ENCODE results near the gene CTNNB1. TPM values are rescaled to one million over a fixed set of nuclear protein-coding genes. Genes with fewer than 3 reads are reported as not detected.

CTNNB1 gene
- total and polyA plus RNA-seq, 2 experiments from 2014 or later: 89.4 to 566 TPM

DNA sequence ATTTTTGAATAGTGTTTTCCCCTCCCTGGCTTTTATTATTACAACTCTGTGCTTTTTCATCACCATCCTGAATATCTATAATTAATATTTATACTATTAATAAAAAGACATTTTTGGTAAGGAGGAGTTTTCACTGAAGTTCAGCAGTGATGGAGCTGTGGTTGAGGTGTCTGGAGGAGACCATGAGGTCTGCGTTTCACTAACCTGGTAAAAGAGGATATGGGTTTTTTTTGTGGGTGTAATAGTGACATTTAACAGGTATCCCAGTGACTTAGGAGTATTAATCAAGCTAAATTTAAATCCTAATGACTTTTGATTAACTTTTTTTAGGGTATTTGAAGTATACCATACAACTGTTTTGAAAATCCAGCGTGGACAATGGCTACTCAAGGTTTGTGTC lies 24.4 kb downstream of the CTNNB1 start (continued):
- TF ChIP-seq, protein P1, sequence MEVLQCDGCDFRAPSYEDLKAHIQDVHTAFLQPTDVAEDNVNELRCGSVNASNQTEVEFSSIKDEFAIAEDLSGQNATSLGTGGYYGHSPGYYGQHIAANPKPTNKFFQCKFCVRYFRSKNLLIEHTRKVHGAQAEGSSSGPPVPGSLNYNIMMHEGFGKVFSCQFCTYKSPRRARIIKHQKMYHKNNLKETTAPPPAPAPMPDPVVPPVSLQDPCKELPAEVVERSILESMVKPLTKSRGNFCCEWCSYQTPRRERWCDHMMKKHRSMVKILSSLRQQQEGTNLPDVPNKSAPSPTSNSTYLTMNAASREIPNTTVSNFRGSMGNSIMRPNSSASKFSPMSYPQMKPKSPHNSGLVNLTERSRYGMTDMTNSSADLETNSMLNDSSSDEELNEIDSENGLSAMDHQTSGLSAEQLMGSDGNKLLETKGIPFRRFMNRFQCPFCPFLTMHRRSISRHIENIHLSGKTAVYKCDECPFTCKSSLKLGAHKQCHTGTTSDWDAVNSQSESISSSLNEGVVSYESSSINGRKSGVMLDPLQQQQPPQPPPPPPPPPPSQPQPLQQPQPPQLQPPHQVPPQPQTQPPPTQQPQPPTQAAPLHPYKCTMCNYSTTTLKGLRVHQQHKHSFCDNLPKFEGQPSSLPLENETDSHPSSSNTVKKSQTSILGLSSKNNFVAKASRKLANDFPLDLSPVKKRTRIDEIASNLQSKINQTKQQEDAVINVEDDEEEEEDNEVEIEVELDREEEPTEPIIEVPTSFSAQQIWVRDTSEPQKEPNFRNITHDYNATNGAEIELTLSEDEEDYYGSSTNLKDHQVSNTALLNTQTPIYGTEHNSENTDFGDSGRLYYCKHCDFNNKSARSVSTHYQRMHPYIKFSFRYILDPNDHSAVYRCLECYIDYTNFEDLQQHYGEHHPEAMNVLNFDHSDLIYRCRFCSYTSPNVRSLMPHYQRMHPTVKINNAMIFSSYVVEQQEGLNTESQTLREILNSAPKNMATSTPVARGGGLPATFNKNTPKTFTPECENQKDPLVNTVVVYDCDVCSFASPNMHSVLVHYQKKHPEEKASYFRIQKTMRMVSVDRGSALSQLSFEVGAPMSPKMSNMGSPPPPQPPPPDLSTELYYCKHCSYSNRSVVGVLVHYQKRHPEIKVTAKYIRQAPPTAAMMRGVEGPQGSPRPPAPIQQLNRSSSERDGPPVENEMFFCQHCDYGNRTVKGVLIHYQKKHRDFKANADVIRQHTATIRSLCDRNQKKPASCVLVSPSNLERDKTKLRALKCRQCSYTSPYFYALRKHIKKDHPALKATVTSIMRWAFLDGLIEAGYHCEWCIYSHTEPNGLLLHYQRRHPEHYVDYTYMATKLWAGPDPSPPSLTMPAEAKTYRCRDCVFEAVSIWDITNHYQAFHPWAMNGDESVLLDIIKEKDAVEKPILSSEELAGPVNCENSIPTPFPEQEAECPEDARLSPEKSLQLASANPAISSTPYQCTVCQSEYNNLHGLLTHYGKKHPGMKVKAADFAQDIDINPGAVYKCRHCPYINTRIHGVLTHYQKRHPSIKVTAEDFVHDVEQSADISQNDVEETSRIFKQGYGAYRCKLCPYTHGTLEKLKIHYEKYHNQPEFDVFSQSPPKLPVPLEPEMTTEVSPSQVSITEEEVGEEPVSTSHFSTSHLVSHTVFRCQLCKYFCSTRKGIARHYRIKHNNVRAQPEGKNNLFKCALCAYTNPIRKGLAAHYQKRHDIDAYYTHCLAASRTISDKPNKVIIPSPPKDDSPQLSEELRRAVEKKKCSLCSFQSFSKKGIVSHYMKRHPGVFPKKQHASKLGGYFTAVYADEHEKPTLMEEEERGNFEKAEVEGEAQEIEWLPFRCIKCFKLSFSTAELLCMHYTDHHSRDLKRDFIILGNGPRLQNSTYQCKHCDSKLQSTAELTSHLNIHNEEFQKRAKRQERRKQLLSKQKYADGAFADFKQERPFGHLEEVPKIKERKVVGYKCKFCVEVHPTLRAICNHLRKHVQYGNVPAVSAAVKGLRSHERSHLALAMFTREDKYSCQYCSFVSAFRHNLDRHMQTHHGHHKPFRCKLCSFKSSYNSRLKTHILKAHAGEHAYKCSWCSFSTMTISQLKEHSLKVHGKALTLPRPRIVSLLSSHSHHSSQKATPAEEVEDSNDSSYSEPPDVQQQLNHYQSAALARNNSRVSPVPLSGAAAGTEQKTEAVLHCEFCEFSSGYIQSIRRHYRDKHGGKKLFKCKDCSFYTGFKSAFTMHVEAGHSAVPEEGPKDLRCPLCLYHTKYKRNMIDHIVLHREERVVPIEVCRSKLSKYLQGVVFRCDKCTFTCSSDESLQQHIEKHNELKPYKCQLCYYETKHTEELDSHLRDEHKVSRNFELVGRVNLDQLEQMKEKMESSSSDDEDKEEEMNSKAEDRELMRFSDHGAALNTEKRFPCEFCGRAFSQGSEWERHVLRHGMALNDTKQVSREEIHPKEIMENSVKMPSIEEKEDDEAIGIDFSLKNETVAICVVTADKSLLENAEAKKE (CRISPR knock-in tag; IDR thresholded peaks at IDR 0.05): no peak
- TF ChIP-seq, protein P2, sequence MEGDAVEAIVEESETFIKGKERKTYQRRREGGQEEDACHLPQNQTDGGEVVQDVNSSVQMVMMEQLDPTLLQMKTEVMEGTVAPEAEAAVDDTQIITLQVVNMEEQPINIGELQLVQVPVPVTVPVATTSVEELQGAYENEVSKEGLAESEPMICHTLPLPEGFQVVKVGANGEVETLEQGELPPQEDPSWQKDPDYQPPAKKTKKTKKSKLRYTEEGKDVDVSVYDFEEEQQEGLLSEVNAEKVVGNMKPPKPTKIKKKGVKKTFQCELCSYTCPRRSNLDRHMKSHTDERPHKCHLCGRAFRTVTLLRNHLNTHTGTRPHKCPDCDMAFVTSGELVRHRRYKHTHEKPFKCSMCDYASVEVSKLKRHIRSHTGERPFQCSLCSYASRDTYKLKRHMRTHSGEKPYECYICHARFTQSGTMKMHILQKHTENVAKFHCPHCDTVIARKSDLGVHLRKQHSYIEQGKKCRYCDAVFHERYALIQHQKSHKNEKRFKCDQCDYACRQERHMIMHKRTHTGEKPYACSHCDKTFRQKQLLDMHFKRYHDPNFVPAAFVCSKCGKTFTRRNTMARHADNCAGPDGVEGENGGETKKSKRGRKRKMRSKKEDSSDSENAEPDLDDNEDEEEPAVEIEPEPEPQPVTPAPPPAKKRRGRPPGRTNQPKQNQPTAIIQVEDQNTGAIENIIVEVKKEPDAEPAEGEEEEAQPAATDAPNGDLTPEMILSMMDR (conservative IDR thresholded peaks at IDR 0.05; ENCODE audit: low read depth in 2 of 2): no peak
- TF ChIP-seq JUNB (IDR thresholded peaks at IDR 0.05; ENCODE audit: unreplicated experiment) (no peak), NANOG (IDR thresholded peaks at IDR 0.05; ENCODE audit: borderline replicate concordance) (no peak), EZH2phosphoT487 (IDR thresholded peaks at IDR 0.05; ENCODE audit: unreplicated experiment) (no peak), ZNF114 (CRISPR knock-in tag; IDR thresholded peaks at IDR 0.05) (no peak), ZNF331 (CRISPR knock-in tag; IDR thresholded peaks at IDR 0.05; ENCODE audit: low read depth) (no peak)
- TF ChIP-seq, protein P3, sequence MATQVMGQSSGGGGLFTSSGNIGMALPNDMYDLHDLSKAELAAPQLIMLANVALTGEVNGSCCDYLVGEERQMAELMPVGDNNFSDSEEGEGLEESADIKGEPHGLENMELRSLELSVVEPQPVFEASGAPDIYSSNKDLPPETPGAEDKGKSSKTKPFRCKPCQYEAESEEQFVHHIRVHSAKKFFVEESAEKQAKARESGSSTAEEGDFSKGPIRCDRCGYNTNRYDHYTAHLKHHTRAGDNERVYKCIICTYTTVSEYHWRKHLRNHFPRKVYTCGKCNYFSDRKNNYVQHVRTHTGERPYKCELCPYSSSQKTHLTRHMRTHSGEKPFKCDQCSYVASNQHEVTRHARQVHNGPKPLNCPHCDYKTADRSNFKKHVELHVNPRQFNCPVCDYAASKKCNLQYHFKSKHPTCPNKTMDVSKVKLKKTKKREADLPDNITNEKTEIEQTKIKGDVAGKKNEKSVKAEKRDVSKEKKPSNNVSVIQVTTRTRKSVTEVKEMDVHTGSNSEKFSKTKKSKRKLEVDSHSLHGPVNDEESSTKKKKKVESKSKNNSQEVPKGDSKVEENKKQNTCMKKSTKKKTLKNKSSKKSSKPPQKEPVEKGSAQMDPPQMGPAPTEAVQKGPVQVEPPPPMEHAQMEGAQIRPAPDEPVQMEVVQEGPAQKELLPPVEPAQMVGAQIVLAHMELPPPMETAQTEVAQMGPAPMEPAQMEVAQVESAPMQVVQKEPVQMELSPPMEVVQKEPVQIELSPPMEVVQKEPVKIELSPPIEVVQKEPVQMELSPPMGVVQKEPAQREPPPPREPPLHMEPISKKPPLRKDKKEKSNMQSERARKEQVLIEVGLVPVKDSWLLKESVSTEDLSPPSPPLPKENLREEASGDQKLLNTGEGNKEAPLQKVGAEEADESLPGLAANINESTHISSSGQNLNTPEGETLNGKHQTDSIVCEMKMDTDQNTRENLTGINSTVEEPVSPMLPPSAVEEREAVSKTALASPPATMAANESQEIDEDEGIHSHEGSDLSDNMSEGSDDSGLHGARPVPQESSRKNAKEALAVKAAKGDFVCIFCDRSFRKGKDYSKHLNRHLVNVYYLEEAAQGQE (IDR thresholded peaks at IDR 0.05; ENCODE audit: unreplicated experiment): no peak
